K562 (cell line): ENCODE results near the gene ABHD16A. TPM values are rescaled to one million over a fixed set of nuclear protein-coding genes. Genes with fewer than 3 reads are reported as not detected.

ENCODE experiments used
- ADNP ChIP-seq: fragments of 200-800 bp; sonication (Bioruptor generic); IDR thresholded peaks from 2 replicates; pipeline ENCODE4 v1.6.1; 2016; ENCODE audit warnings: missing genetic modification characterization, missing compliant biosample characterization
- CBFA2T3 ChIP-seq: fragments of 450-650 bp; IDR thresholded peaks from 2 replicates; pipeline ENCODE4 v1.6.1; 2017
- CXXC5 ChIP-seq: fragments of 250-450 bp; sonication (Bioruptor Pico); IDR thresholded peaks from 2 replicates; pipeline ENCODE4 v1.8.0; 2022; ENCODE audit warnings: inconsistent platforms, mild to moderate bottlenecking, moderate library complexity
- FOXM1 ChIP-seq, 2 experiments: fragments of 450-650 bp in 1 of 2; sonication (generic) in 1 of 2; formaldehyde crosslinking in 1 of 2; IDR thresholded peaks; 2 replicates each; pipeline versions ENCODE4 v1.6.1 to v1.9.0; 2017 to 2022; ENCODE audit warnings: low read depth in 2 of 2, mild to moderate bottlenecking in 2 of 2, missing genetic modification reagents in 1 of 2, moderate library complexity in 1 of 2
- HNRNPL ChIP-seq: fragments of 200-400 bp; formaldehyde crosslinking; IDR thresholded peaks from 2 replicates; pipeline ENCODE4 v1.6.1; 2017; ENCODE audit warnings: low read depth, mild to moderate bottlenecking, low read length
- KDM5B ChIP-seq: fragments of 200-600 bp; sonication (generic); IDR thresholded peaks from 2 replicates; pipeline ENCODE4 v1.6.1; 2012; ENCODE audit warnings: low read depth, mild to moderate bottlenecking, moderate library complexity, low read length, control low read depth, inconsistent platforms; ENCODE audit not compliant: insufficient replicate concordance
- L3MBTL2 ChIP-seq: fragments of 450-650 bp; IDR thresholded peaks from 2 replicates; pipeline ENCODE4 v1.6.1; 2016; ENCODE audit warnings: mild to moderate bottlenecking, moderate library complexity
- MAFK ChIP-seq: IDR thresholded peaks from 2 replicates; pipeline ENCODE4 v1.6.1; 2011; ENCODE audit warnings: low read length, improper control_type of control experiment
- MAZ ChIP-seq, 2 experiments: fragments of 450-650 bp in 1 of 2; sonication (generic) in 1 of 2; formaldehyde crosslinking; IDR thresholded peaks in 1 of 2; conservative IDR thresholded peaks in 1 of 2; 2 replicates each; pipeline versions ENCODE4 v1.4.0 to v1.5.0; 2020; ENCODE audit warnings: mild to moderate bottlenecking in 1 of 2, missing genetic modification reagents in 1 of 2
- NCOA1 ChIP-seq: fragments of 450-650 bp; IDR thresholded peaks from 2 replicates; pipeline ENCODE4 v1.6.1; 2016; ENCODE audit warnings: low read depth
- NR2C1 ChIP-seq, 2 experiments: fragments of 450-650 bp; IDR thresholded peaks; 2 replicates each; pipeline ENCODE4 v1.6.1; 2017; ENCODE audit warnings: mild to moderate bottlenecking in 2 of 2, antibody characterized with exemption in 1 of 2, inconsistent platforms in 1 of 2, missing compliant biosample characterization in 1 of 2, missing genetic modification characterization in 1 of 2
- POLR2G ChIP-seq: fragments of 200-400 bp; formaldehyde crosslinking; IDR thresholded peaks from 2 replicates; pipeline ENCODE4 v1.6.1; 2017; ENCODE audit warnings: low read depth, mild to moderate bottlenecking, antibody characterized with exemption, low read length, moderate library complexity
- RBM34 ChIP-seq: fragments of 200-400 bp; formaldehyde crosslinking; IDR thresholded peaks from 2 replicates; pipeline ENCODE4 v1.6.1; 2018; ENCODE audit warnings: low read length, borderline replicate concordance; ENCODE audit not compliant: insufficient read depth
- RHOXF2B ChIP-seq: fragments of 250-450 bp; sonication (Bioruptor Pico); conservative IDR thresholded peaks from 2 replicates; pipeline ENCODE4 v1.5.1; 2021
- SRSF3 ChIP-seq: fragments of 200-400 bp; formaldehyde crosslinking; IDR thresholded peaks from 2 replicates; pipeline ENCODE4 v1.6.1; 2016; ENCODE audit warnings: mild to moderate bottlenecking, low read length, moderate library complexity; ENCODE audit not compliant: insufficient read depth
- TEAD2 ChIP-seq: fragments of 450-650 bp; IDR thresholded peaks from 2 replicates; pipeline ENCODE4 v1.6.1; 2016; ENCODE audit warnings: missing genetic modification characterization, control low read depth, missing compliant biosample characterization
- TSC22D4 ChIP-seq: fragments of 450-650 bp; IDR thresholded peaks from 2 replicates; pipeline ENCODE4 v1.6.1; 2016; ENCODE audit warnings: missing genetic modification characterization, missing biosample characterization, control low read depth
- YBX1 ChIP-seq: fragments of 450-650 bp; IDR thresholded peaks from 2 replicates; pipeline ENCODE4 v1.7.1; 2016; ENCODE audit warnings: mild to moderate bottlenecking
- ZFX ChIP-seq: sonication (generic); formaldehyde crosslinking; IDR thresholded peaks from 2 replicates; pipeline ENCODE4 v1.8.0; 2022; ENCODE audit warnings: mild to moderate bottlenecking, missing genetic modification reagents, moderate library complexity
- ZNF586 ChIP-seq: fragments of 450-650 bp; formaldehyde crosslinking; conservative IDR thresholded peaks from 2 replicates; pipeline ENCODE4 v1.4.0; 2020; ENCODE audit warnings: mild to moderate bottlenecking, moderate library complexity
- ZNF695 ChIP-seq: fragments of 450-650 bp; formaldehyde crosslinking; IDR thresholded peaks from 2 replicates; pipeline ENCODE4 v1.4.0; 2020; ENCODE audit warnings: mild to moderate bottlenecking, moderate library complexity
- polyA plus RNA-seq, 8 experiments: library from polyadenylated mRNA; depleted of rRNA in 4 of 8; stranded (reverse) in 5 of 8; unstranded in 3 of 8; fragments of >200 nt; fragmentation: Nextera tagmentation in 2 of 8; fragmentation: Illumina TruSeq in 1 of 8; extraction: Ambion mirVana in 2 of 8; extraction: Trizol in 1 of 8; gene quantifications; 2 replicates each; pipeline versions ENCODE4 v1.2.1 to v1.2.3, GENCODE V29; 2011 to 2014; ENCODE audit warnings: inconsistent platforms in 1 of 8, missing spikeins in 1 of 8
- total RNA-seq, 7 experiments: library from RNA; depleted of rRNA in 6 of 7; stranded (reverse); fragments of >200 nt in 6 of 7; fragmentation: Illumina TruSeq in 2 of 7; extraction: Trizol in 2 of 7; gene quantifications; 2 replicates each; pipeline versions ENCODE4 v1.2.1 to v1.2.3, GENCODE V29; 2011 to 2021; ENCODE audit warnings: low replicate concordance in 1 of 7
- TF ChIP-seq, protein P1 (sequence below), 3 experiments: IDR thresholded peaks in 2 of 3; conservative IDR thresholded peaks in 1 of 3; 2 replicates each; pipeline ENCODE4 v1.5.1; 2011 to 2012; ENCODE audit warnings: low read length in 3 of 3, mild to moderate bottlenecking in 3 of 3, control low read depth in 2 of 3, improper control_type of control experiment in 1 of 3, inconsistent platforms in 1 of 3, low read depth in 1 of 3, mixed read lengths in 1 of 3, moderate library complexity in 1 of 3; ENCODE audit not compliant: insufficient read depth in 2 of 3
- TF ChIP-seq, protein P2 (sequence below): fragments of 450-650 bp; formaldehyde crosslinking; IDR thresholded peaks from 2 replicates; pipeline ENCODE4 v1.4.0; 2020; ENCODE audit warnings: mild to moderate bottlenecking, moderate library complexity
- TF ChIP-seq, protein P3 (sequence below), 2 experiments: fragments of 450-650 bp; conservative IDR thresholded peaks; 2 replicates each; pipeline ENCODE4 v1.6.1; 2017; ENCODE audit warnings: mild to moderate bottlenecking in 2 of 2, moderate library complexity in 2 of 2

The ABHD16A gene
- total and polyA plus RNA-seq, 9 of the 15 experiments (the other 6 are each of a cell fraction or from before 2014, with no cell fraction given), result 25.8 to 120 (median 81.6) TPM

DNA sequence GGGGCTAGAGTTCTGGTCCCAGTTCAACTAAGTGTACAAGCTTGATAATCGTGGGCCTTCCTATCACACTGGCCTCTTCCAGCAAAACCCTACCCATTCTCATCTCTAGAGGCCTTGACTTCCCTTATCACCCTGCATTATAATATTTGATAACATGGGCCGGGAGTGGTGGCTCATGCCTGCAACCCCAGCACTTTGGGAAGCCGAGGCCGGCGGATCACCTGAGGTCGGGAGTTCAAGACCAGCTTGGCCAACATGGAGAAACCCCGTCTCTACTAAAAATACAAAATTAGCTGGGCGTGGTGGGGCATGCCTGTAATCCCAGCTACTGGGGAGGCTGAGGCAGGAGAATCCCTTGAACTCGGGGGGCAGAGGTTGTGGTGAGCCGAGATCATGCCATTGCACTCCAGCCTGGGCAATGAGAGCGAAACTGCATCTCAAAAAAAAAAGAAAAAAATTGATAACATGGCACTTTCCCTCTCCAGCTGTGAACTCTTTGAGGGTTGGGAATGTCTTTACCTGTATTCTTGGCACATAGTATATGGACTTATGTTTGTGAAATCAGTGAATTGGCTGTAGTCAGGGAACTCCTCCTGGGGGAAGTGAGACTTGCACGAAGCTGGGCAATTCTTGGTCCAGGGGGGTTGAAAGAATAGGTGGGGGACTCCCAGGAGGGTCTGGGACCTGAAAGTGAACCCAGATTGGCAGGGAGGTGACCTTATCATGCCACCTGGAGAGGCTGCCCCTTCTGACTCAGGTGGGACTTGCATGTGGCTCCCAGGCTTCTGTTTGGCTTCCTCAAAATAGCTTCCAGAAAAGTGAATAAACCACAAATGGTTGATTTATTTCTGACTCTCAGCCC, 41.6 kb downstream of the ABHD16A start (continued):
- TF ChIP-seq, protein P1, sequence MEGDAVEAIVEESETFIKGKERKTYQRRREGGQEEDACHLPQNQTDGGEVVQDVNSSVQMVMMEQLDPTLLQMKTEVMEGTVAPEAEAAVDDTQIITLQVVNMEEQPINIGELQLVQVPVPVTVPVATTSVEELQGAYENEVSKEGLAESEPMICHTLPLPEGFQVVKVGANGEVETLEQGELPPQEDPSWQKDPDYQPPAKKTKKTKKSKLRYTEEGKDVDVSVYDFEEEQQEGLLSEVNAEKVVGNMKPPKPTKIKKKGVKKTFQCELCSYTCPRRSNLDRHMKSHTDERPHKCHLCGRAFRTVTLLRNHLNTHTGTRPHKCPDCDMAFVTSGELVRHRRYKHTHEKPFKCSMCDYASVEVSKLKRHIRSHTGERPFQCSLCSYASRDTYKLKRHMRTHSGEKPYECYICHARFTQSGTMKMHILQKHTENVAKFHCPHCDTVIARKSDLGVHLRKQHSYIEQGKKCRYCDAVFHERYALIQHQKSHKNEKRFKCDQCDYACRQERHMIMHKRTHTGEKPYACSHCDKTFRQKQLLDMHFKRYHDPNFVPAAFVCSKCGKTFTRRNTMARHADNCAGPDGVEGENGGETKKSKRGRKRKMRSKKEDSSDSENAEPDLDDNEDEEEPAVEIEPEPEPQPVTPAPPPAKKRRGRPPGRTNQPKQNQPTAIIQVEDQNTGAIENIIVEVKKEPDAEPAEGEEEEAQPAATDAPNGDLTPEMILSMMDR (IDR thresholded peaks at IDR 0.05 in 2 of 3, conservative IDR thresholded peaks at IDR 0.05 in 1 of 3; ENCODE audit: insufficient read depth in 2 of 3, low read depth in 1 of 3, low read length in 3 of 3), result peak in 1 of 3 experiments; percentile 8; a peak in 1 of 6 replicates
- TF ChIP-seq RBM34, result no peak
- TF ChIP-seq, protein P2, sequence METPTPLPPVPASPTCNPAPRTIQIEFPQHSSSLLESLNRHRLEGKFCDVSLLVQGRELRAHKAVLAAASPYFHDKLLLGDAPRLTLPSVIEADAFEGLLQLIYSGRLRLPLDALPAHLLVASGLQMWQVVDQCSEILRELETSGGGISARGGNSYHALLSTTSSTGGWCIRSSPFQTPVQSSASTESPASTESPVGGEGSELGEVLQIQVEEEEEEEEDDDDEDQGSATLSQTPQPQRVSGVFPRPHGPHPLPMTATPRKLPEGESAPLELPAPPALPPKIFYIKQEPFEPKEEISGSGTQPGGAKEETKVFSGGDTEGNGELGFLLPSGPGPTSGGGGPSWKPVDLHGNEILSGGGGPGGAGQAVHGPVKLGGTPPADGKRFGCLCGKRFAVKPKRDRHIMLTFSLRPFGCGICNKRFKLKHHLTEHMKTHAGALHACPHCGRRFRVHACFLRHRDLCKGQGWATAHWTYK (CRISPR knock-in tag), result no peak
- no peak for TF ChIP-seq CXXC5 (CRISPR knock-in tag)
- TF ChIP-seq L3MBTL2, result no peak
- 0 out of 2 replicates have a peak, but pooled peaks have one; percentile 9 for TF ChIP-seq RHOXF2B
- no peak for TF ChIP-seq ZFX (CRISPR knock-in tag)
- no peak for TF ChIP-seq HNRNPL
- no peak for TF ChIP-seq CBFA2T3
- no peak for TF ChIP-seq MAFK
- TF ChIP-seq, protein P3, sequence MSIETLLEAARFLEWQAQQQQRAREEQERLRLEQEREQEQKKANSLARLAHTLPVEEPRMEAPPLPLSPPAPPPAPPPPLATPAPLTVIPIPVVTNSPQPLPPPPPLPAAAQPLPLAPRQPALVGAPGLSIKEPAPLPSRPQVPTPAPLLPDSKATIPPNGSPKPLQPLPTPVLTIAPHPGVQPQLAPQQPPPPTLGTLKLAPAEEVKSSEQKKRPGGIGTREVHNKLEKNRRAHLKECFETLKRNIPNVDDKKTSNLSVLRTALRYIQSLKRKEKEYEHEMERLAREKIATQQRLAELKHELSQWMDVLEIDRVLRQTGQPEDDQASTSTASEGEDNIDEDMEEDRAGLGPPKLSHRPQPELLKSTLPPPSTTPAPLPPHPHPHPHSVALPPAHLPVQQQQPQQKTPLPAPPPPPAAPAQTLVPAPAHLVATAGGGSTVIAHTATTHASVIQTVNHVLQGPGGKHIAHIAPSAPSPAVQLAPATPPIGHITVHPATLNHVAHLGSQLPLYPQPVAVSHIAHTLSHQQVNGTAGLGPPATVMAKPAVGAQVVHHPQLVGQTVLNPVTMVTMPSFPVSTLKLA (conservative IDR thresholded peaks at IDR 0.05), result no peak
- no peak for TF ChIP-seq MAZ (CRISPR knock-in tag; conservative IDR thresholded peaks at IDR 0.05 in 1 of 2, IDR thresholded peaks at IDR 0.05 in 1 of 2)
- TF ChIP-seq POLR2G, result no peak
- TF ChIP-seq NCOA1, result no peak
- TF ChIP-seq NR2C1 (IDR thresholded peaks at IDR 0.05), result no peak
- TF ChIP-seq NR2C1 (tag; IDR thresholded peaks at IDR 0.05), result no peak
- TF ChIP-seq TSC22D4 (tag), result 0 out of 2 replicates have a peak, but pooled peaks have one; percentile 49
- no peak for TF ChIP-seq KDM5B
- no peak for TF ChIP-seq ADNP
- no peak for TF ChIP-seq YBX1
- TF ChIP-seq ZNF586 (CRISPR knock-in tag), result no peak
- no peak for TF ChIP-seq ZNF695 (CRISPR knock-in tag)
- TF ChIP-seq FOXM1 (IDR thresholded peaks at IDR 0.05; ENCODE audit: low read depth), result no peak
- no peak for TF ChIP-seq FOXM1 (CRISPR knock-in tag; IDR thresholded peaks at IDR 0.05; ENCODE audit: low read depth)
- no peak for TF ChIP-seq TEAD2 (tag)
- no peak for TF ChIP-seq SRSF3
